Smooth muscle cell (in vitro differentiated cells): Measurements from ENCODE around the gene GLI1. TPM values are rescaled to one million over a fixed set of nuclear protein-coding genes. Genes with fewer than 3 reads are reported as not detected.

Experiments
- DNase-seq: peaks from one replicate; lab custom pipeline; 2025; ENCODE audit not compliant: unreplicated experiment; lab: John Stamatoyannopoulos, UW
- H2AFZ ChIP-seq: fragments of 200-600 bp; sonication (generic); 2 replicates; pipeline ENCODE4 v1.6.0; 2016; ENCODE audit warnings: antibody characterized with exemption, low read depth, mild to moderate bottlenecking
- H3F3A ChIP-seq: fragments of 200-600 bp; sonication (generic); 2 replicates; pipeline ENCODE4 v1.6.0; 2017; ENCODE audit warnings: antibody characterized with exemption, low read depth
- H3K27ac ChIP-seq: fragments of 200-600 bp; sonication (generic); 2 replicates; pipeline ENCODE4 v1.5.1; 2016; ENCODE audit warnings: low read depth, mild to moderate bottlenecking
- H3K27me3 ChIP-seq: fragments of 200-600 bp; sonication (generic); 2 replicates; pipeline ENCODE4 v1.6.1; 2016; ENCODE audit warnings: low read depth, mild to moderate bottlenecking
- H3K36me3 ChIP-seq: fragments of 200-600 bp; sonication (generic); 2 replicates; pipeline ENCODE4 v1.5.1; 2016; ENCODE audit warnings: low read depth
- H3K4me1 ChIP-seq: fragments of 200-600 bp; sonication (generic); 2 replicates; pipeline ENCODE4 v1.5.1; 2016; ENCODE audit warnings: low read depth
- H3K4me2 ChIP-seq: fragments of 200-600 bp; sonication (generic); 2 replicates; pipeline ENCODE4 v1.6.0; 2016; ENCODE audit warnings: mild to moderate bottlenecking
- H3K4me3 ChIP-seq: fragments of 200-600 bp; sonication (generic); 2 replicates; pipeline ENCODE4 v1.5.1; 2016; ENCODE audit warnings: mild to moderate bottlenecking
- H3K79me2 ChIP-seq: fragments of 200-600 bp; sonication (generic); 2 replicates; pipeline ENCODE4 v1.6.0; 2016; ENCODE audit warnings: low read depth, mild to moderate bottlenecking
- H3K9ac ChIP-seq: fragments of 200-600 bp; sonication (generic); 2 replicates; pipeline ENCODE4 v1.6.0; 2016; ENCODE audit warnings: low read depth
- H3K9me3 ChIP-seq: fragments of 200-600 bp; sonication (generic); replicated peaks from 2 replicates; pipeline ENCODE4 v1.5.1; 2016; ENCODE audit warnings: low read depth
- H4K20me1 ChIP-seq: fragments of 200-600 bp; sonication (generic); 2 replicates; pipeline ENCODE4 v1.6.0; 2016; ENCODE audit warnings: low read depth
- CTCF ChIP-seq: fragments of 200-600 bp; sonication (generic); IDR thresholded peaks from 2 replicates; pipeline ENCODE4 v1.5.1; 2017; ENCODE audit warnings: borderline replicate concordance, mild to moderate bottlenecking, antibody characterized with exemption; ENCODE audit not compliant: insufficient read depth, poor library complexity, severe bottlenecking
- WGBS: methylation state at CpG from one replicate; pipeline ENCODE4 v1.1.7; 2016; ENCODE audit warnings: low lambda C conversion rate; 5-methylcytosine and 5-hydroxymethylcytosine counted together
- polyA plus RNA-seq: library from polyadenylated mRNA; unstranded; fragments of >200 nt; fragmentation: Nextera tagmentation; extraction: Ambion mirVana; gene quantifications from 2 replicates; pipeline ENCODE4 v1.2.1, GENCODE V29; 2016
- total RNA-seq: library from RNA; depleted of rRNA; stranded (reverse); fragments of >200 nt; gene quantifications from 2 replicates; pipeline ENCODE4 v1.2.3, GENCODE V29; 2014

The GLI1 gene
- total and polyA plus RNA-seq, 2 experiments from 2014 or later, result 0.50 to 1.4 TPM

DNA sequence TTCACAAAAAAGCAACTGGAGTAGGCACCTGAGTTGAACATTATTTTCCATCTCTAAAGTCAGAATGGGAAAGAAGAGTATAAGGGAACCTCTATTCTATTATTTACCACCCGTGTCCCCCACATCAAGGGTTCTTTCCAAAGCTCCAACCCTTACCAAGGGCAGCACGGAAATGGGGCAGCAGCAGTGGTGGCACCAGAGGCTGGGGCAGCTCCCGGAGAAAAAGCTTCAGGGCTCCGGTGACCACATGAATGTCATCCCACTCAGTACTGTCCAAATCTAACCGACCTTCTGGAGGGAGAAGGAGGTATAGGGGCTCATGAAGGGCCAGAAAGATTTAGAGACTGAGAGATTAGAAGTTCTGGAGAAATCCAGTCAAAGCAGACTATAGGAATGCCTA is 14.3 kb downstream of the GLI1 start:
- Histone ChIP-seq H3K27me3 (peaks cover 63% of the 10 kb centered on the region), H3K27ac (no peak overlapping the region), H3F3A (no peaks in the 10 kb centered on the region), H2AFZ (no peak overlapping the region), H3K4me1 (peaks cover 13% of the 10 kb centered on the region), H3K79me2 (no peaks in the 10 kb centered on the region), H3K36me3 (no peaks in the 10 kb centered on the region), H3K4me3 (no peak overlapping the region), H4K20me1 (no peaks in the 10 kb centered on the region), H3K4me2 (no peak overlapping the region), H3K9me3 (no peaks in the 10 kb centered on the region), H3K9ac (no peak overlapping the region)
- no peak for TF ChIP-seq CTCF
- DNase-seq, result no peak
- WGBS, result 89% methylated on average over 5 of the region's 5 CpGs

- H3F3A ChIP-seq, result no peaks in the 10 kb centered on the region
- no peak overlapping the region for H3K4me2 ChIP-seq
- no peak overlapping the region for H3K9ac ChIP-seq
- peaks cover 63% of the 10 kb centered on the region for H3K27me3 ChIP-seq
- no peak overlapping the region for H3K27ac ChIP-seq
- WGBS, result 94% methylated on average over 8 of the region's 8 CpGs
- H3K9me3 ChIP-seq, result no peaks in the 10 kb centered on the region
- no peak for TF ChIP-seq CTCF
- no peaks in the 10 kb centered on the region for H4K20me1 ChIP-seq
- H3K79me2 ChIP-seq, result no peaks in the 10 kb centered on the region
- H2AFZ ChIP-seq, result no peak overlapping the region
- peaks cover 13% of the 10 kb centered on the region for H3K4me1 ChIP-seq
- no peaks in the 10 kb centered on the region for H3K36me3 ChIP-seq
- DNase-seq, result no peak
- no peak overlapping the region for H3K4me3 ChIP-seq
These were observed 14.8 kb downstream of the GLI1 start for GRCh38 chr12:57474430-57474829.

GRCh38 chr12:57474862-57475261 is 15.3 kb downstream of the GLI1 start:
- Histone ChIP-seq H2AFZ (no peak overlapping the region), H3K4me1 (peaks cover 13% of the 10 kb centered on the region), H3K4me2 (peak overlapping the region; percentile 84), H3F3A (no peaks in the 10 kb centered on the region), H3K36me3 (no peaks in the 10 kb centered on the region), H3K4me3 (peak overlapping the region; percentile 44), H3K79me2 (no peaks in the 10 kb centered on the region), H3K9me3 (no peaks in the 10 kb centered on the region), H3K27ac (no peak overlapping the region), H3K27me3 (peaks cover 63% of the 10 kb centered on the region), H4K20me1 (no peaks in the 10 kb centered on the region), H3K9ac (no peak overlapping the region)
- no peak for DNase-seq
- 65% methylated on average over 7 of the region's 7 CpGs for WGBS
- no peak for TF ChIP-seq CTCF
